ENCODE data around the gene PRM3. TPM values are rescaled to one million over a fixed set of nuclear protein-coding genes. Genes with fewer than 3 reads are reported as not detected.
"Not testable (repeated sequence)": the region's sequence is repeated elsewhere in the genome, so short reads cannot be mapped to it uniquely, and the experiment has no call there.

The PRM3 gene
- total and polyA plus RNA-seq, 4 experiments from 2014 or later: not detected

DNA sequence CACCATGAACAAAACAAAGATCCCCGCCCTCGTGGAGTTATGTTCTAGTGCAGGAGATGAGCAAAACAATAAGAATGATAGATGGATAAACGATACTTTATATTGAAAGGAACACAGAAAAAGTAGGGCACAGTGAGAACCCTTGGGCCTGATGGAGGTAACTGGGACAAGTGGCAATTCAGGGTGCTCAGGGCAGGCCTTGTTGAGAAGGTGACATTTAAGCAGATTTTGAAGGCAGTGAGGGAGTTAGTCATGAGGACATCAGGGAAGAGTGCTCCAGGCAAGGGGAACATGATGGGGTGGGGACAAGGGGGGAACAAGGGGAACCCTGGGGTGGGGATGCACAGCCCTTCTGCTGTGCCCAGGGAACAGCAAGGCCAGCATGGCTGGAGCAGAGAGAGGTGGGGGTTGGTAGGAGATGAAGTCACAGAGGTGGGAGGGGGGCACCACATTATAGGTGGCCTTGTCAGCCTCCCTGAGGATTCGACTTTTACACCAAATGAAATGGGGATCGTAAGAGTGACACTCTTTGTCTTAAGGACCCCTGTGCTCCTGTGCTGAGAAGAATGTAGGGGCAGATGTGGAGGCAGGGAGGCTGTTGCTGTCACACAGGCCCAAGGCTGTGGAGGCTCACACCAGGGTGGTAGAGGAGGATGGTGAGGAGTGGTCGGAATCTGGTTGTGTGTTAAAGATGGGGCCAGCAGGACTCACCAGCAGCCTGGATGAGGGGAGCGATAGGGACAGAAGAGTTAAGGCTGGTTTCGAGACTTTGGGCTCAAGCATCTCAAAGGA, 16.9 kb upstream of the PRM3 start:
- H3K27ac ChIP-seq (ENCODE audit: low read depth, low read length): no peak overlapping the region
- no peak for DNase-seq
- no peaks in the 10 kb centered on the region for H3K36me3 ChIP-seq (ENCODE audit: insufficient read depth, low read length)
- POLR2A ChIA-PET (ENCODE audit: partially characterized antibody): no interaction called here
- no peaks in the 10 kb centered on the region for H3K36me3 Mint-ChIP-seq
- H3K9me3 Mint-ChIP-seq: peaks cover 0 to 3% (median 0%) of the 10 kb centered on the region in 8 donors
- CTCF ChIA-PET (ENCODE audit: partially characterized antibody): no interaction called here
- no peaks in the 10 kb centered on the region for H3K4me1 ChIP-seq (ENCODE audit: insufficient read depth, low read length)
- H3K27ac Mint-ChIP-seq: no peak overlapping the region
- no peaks in the 10 kb centered on the region for H3K27me3 ChIP-seq (ENCODE audit: insufficient read depth, low read length)
- no peaks in the 10 kb centered on the region for H3K9me3 ChIP-seq (ENCODE audit: control insufficient read depth in 1 of 2, low read length in 2 of 2)
- intact Hi-C loops (cut with micrococcal nuclease): no loop called here
- no peak overlapping the region for H3K4me3 ChIP-seq (ENCODE audit: low read length in 2 of 2)
- peaks cover 2 to 8% of the 10 kb centered on the region in 2 donors for H3K27me3 Mint-ChIP-seq
- peaks cover 0 to 6% (median 2%) of the 10 kb centered on the region in 4 donors for H3K4me1 Mint-ChIP-seq
- H3K4me3 Mint-ChIP-seq: no peak overlapping the region

DNA sequence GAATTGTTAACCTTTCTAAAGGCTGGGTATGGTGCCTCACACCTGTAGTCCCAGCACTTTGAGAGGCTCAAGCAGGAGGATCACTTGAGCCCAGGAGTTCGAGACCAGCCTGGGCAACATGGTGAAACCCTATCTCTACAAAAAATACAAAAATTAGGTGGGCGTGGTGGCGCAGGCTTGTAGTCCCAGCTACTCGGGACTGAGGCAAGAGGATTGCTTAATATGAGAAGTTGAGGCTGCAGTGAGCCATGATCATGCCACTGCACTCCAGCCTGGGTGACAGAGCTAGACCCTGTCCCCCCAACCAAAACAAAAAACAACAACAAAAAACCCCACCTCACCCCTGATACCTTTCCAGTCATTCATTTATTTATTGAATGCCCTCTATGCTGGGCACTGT, 16.3 kb upstream of the PRM3 start:
- H3K9me3 Mint-ChIP-seq; POLR2A ChIA-PET (ENCODE audit: partially characterized antibody): not testable (repeated sequence)
- CTCF ChIA-PET (ENCODE audit: partially characterized antibody): interaction anchor here (1.1 kb wide), 1 partner anchor 34 kb away, joined by 3 read pairs; the partner anchor contains the start of gene SOCS1

DNA sequence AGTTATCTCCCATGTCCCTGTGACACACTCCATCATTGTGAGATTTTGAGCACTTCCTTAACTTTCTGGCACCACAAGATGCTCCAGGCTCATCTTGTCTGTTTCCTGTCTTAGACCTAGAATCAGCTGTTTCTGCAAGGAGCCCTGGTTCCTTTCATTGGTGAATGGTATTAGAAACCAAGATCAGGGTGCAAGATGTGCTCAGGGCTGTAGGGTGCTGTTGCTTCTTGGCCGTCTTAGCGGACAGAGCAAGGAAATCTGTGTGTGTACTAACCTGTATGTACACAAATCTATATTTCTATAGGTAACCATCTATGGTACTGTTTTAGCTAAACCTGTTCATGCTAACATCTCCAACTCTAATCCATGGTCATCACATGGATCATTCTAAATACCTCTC, 15.8 kb upstream of the PRM3 start:
- Histone ChIP-seq H3K27me3 (ENCODE audit: insufficient read depth, low read length) (no peaks in the 10 kb centered on the region), H3K9me3 (ENCODE audit: control insufficient read depth in 1 of 2, low read length in 2 of 2) (no peaks in the 10 kb centered on the region), H3K27ac (ENCODE audit: low read depth, low read length) (no peak overlapping the region), H3K4me3 (ENCODE audit: low read length in 2 of 2) (no peak overlapping the region), H3K4me1 (ENCODE audit: insufficient read depth, low read length) (no peaks in the 10 kb centered on the region), H3K36me3 (ENCODE audit: insufficient read depth, low read length) (no peaks in the 10 kb centered on the region)
- H3K4me1 Mint-ChIP-seq: peaks cover 0 to 6% (median 2%) of the 10 kb centered on the region in 4 donors
- POLR2A ChIA-PET (ENCODE audit: partially characterized antibody): no interaction called here
- H3K36me3 Mint-ChIP-seq: no peaks in the 10 kb centered on the region
- peaks cover 0 to 3% (median 0%) of the 10 kb centered on the region in 8 donors for H3K9me3 Mint-ChIP-seq
- H3K4me3 Mint-ChIP-seq: no peak overlapping the region
- peak overlapping the region in 1 of 7 donors; percentile 24 for H3K27ac Mint-ChIP-seq
- peaks cover 2 to 8% of the 10 kb centered on the region in 2 donors for H3K27me3 Mint-ChIP-seq
- DNase-seq: no peak
- intact Hi-C loops (cut with micrococcal nuclease): no loop called here
- CTCF ChIA-PET (ENCODE audit: partially characterized antibody): interaction anchor here (1.1 kb wide), 2 partner anchors 8 to 33 kb away, joined by 3 read pairs; partner anchors contain the start of gene SOCS1

More for the DNA sequence above, 16.3 kb upstream of the PRM3 start:
- DNase-seq; H3K36me3 ChIP-seq (ENCODE audit: insufficient read depth, low read length); H3K4me1 Mint-ChIP-seq; H3K4me3 ChIP-seq (ENCODE audit: low read length in 2 of 2); H3K27ac Mint-ChIP-seq; H3K9me3 ChIP-seq (ENCODE audit: control insufficient read depth in 1 of 2, low read length in 2 of 2); H3K27me3 Mint-ChIP-seq; intact Hi-C loops (cut with micrococcal nuclease); H3K4me1 ChIP-seq (ENCODE audit: insufficient read depth, low read length); H3K27me3 ChIP-seq (ENCODE audit: insufficient read depth, low read length); H3K36me3 Mint-ChIP-seq; H3K27ac ChIP-seq (ENCODE audit: low read depth, low read length); H3K4me3 Mint-ChIP-seq: not testable (repeated sequence)

DNA sequence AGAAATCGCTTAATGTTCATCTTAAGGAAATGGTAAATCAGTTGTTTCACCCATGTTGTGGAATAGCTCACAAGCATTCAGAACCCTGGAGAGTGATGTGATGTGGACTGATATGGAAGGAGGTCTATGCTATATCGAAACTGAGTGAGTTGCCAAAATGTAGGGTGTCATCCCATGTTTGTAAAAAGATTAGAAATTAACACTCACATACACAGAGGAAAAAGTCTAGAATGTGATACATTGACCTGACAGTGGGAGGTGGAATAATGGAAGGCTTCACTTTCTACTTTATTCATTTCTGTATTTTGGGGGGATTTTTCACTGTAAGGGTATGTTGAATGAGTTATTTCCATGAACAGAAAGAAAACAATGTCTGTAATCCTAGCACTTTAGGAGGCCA, 12.4 kb upstream of the PRM3 start:
- Histone ChIP-seq H3K4me3 (ENCODE audit: low read length in 2 of 2) (no peak overlapping the region), H3K27me3 (ENCODE audit: insufficient read depth, low read length) (no peaks in the 10 kb centered on the region), H3K4me1 (ENCODE audit: insufficient read depth, low read length) (no peaks in the 10 kb centered on the region), H3K36me3 (ENCODE audit: insufficient read depth, low read length) (no peaks in the 10 kb centered on the region), H3K27ac (ENCODE audit: low read depth, low read length) (no peak overlapping the region), H3K9me3 (ENCODE audit: control insufficient read depth in 1 of 2, low read length in 2 of 2) (no peaks in the 10 kb centered on the region)
- peaks cover 2 to 5% of the 10 kb centered on the region in 2 donors for H3K27me3 Mint-ChIP-seq
- CTCF ChIA-PET (ENCODE audit: partially characterized antibody): no interaction called here
- H3K36me3 Mint-ChIP-seq: no peaks in the 10 kb centered on the region
- POLR2A ChIA-PET (ENCODE audit: partially characterized antibody): no interaction called here
- no peak overlapping the region for H3K4me3 Mint-ChIP-seq
- no peak overlapping the region for H3K27ac Mint-ChIP-seq
- no peak for DNase-seq
- H3K4me1 Mint-ChIP-seq: peaks cover 0 to 6% (median 2%) of the 10 kb centered on the region in 4 donors
- H3K9me3 Mint-ChIP-seq: peaks cover 0 to 3% (median 0%) of the 10 kb centered on the region in 8 donors
- intact Hi-C loops (cut with micrococcal nuclease): no loop called here

DNA sequence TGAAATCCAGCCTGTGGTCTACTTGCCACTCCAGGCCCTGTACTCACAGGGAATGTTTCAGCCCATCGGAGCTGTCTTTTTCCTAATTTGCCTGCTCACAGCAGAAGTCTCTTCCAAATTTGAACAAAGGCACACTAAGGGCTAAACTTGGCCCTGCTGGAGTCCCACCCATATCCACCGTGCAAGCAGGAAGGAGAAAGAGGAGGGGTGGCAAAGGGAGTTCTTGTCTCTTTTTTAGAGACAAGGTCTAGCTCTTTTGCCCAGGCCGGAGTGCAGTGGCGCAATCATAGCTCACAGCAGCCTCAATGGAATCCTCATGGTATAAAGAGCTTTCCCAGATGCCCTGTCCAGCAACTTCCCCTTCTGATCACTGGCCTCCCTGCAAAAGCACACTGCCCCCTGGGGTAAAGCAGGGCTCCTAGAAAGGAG, 10.4 kb upstream of the PRM3 start:
- POLR2A ChIA-PET (ENCODE audit: partially characterized antibody): interaction anchor here (1.3 to 1.9 kb wide), 2 partner anchors 28 to 29 kb away, joined by 3 to 5 read pairs; partner anchors contain the start of gene SOCS1
- H3K27me3 ChIP-seq (ENCODE audit: insufficient read depth, low read length): no peaks in the 10 kb centered on the region
- Mint-ChIP-seq H3K4me1 (peaks cover 0 to 9% (median under 1%) of the 10 kb centered on the region in 4 donors), H3K27me3 (peaks cover 0 to 5% of the 10 kb centered on the region in 2 donors), H3K27ac (no peak overlapping the region), H3K36me3 (no peaks in the 10 kb centered on the region), H3K9me3 (peaks cover 0 to 1% (median 0%) of the 10 kb centered on the region in 8 donors), H3K4me3 (no peak overlapping the region)
- CTCF ChIA-PET (ENCODE audit: partially characterized antibody): interaction anchor here (1.8 kb wide), 1 partner anchor 14 kb away, joined by 5 read pairs; no protein-coding TSS in a partner anchor
- no peak for DNase-seq
- H3K36me3 ChIP-seq (ENCODE audit: insufficient read depth, low read length): no peaks in the 10 kb centered on the region
- no peaks in the 10 kb centered on the region for H3K9me3 ChIP-seq (ENCODE audit: control insufficient read depth in 1 of 2, low read length in 2 of 2)
- H3K4me1 ChIP-seq (ENCODE audit: insufficient read depth, low read length): no peaks in the 10 kb centered on the region
- H3K27ac ChIP-seq (ENCODE audit: low read depth, low read length): no peak overlapping the region
- intact Hi-C loops (cut with micrococcal nuclease): no loop called here
- no peak overlapping the region for H3K4me3 ChIP-seq (ENCODE audit: low read length in 2 of 2)

DNA sequence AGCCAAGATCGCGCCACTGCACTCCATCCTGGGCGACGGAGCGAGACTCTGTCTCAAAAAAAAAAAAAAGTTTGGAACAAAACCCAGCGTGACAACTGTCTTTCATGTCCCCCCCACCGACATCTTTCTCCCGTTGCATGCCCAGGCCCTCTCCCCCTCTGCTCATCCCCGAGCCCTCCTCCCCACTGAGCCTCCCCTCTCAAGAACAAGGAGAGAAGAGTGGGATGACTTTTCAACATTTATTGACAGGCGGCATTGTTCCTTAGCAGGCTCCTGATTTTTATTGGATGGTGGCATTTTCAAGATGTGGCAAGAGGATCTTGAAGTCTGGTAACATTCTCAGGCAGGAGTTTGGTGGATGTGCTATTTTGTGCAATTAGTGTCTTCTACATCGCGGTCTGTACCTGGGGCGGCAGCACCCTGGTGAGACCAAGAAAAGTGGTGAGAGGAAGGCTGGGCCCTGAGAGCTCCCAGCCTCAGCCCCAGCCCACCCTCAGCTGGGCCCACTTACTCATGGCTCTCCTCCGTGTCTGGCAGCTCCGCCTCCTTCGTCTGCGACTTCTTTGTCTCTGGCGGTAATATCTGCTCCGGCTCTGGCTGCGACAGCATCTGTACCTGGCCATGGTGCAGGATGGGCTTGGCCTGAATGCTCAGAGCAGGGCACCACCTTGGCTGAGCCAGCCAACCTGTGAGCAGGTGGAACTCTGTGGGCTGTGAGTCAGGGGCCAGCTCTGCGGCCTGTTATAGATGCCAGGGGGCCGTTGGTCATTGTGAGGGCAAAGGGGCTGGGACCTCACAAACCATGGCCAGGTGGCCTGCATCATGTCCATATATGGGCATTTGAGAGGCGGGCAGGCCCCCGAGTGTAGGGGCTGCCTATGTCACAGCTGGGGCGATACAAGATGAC, 7.4 kb upstream of the PRM3 start, which contains the start of gene PRM1:
Gene PRM1 (minus strand): TSS at position 715 of the 907 bp plus-strand sequence. CDS start 92 bp downstream, at position 623.
- Histone ChIP-seq H3K4me3 (ENCODE audit: low read length in 2 of 2) (no peak within 1 kb of the TSS), H3K36me3 (ENCODE audit: insufficient read depth, low read length) (no peaks in the 10 kb centered on the region), H3K27ac (ENCODE audit: low read depth, low read length) (no peak within 1 kb of the TSS), H3K4me1 (ENCODE audit: insufficient read depth, low read length) (no peaks in the 10 kb centered on the region), H3K9me3 (ENCODE audit: control insufficient read depth in 1 of 2, low read length in 2 of 2) (no peaks in the 10 kb centered on the region), H3K27me3 (ENCODE audit: insufficient read depth, low read length) (no peaks in the 10 kb centered on the region)
- H3K27ac Mint-ChIP-seq: peak within 1 kb of the TSS in 1 of 7 donors; percentile 5
- H3K9me3 Mint-ChIP-seq: no peaks in the 10 kb centered on the region
- H3K36me3 Mint-ChIP-seq: no peaks in the 10 kb centered on the region
- CTCF ChIA-PET (ENCODE audit: partially characterized antibody): no interaction called here
- DNase-seq: no peak
- POLR2A ChIA-PET (ENCODE audit: partially characterized antibody): no interaction called here
- intact Hi-C loops (cut with micrococcal nuclease): no loop called here
- peaks cover 0 to 3% (median 0%) of the 10 kb centered on the region in 4 donors for H3K4me1 Mint-ChIP-seq
- H3K4me3 Mint-ChIP-seq: no peak within 1 kb of the TSS
- H3K27me3 Mint-ChIP-seq: peaks cover 0 to 3% of the 10 kb centered on the region in 2 donors

All from CD4-positive, alpha-beta memory T cell (primary cell).